NCI-H2081 treated with DMSO at 0.1 percent for 48 hours (cell line): ENCODE results near the gene ZSCAN10.

ENCODE experiments used
- DNase-seq: peaks from one replicate; lab custom pipeline; 2025; lab: John Stamatoyannopoulos, UW

ZSCAN10 gene

DNA sequence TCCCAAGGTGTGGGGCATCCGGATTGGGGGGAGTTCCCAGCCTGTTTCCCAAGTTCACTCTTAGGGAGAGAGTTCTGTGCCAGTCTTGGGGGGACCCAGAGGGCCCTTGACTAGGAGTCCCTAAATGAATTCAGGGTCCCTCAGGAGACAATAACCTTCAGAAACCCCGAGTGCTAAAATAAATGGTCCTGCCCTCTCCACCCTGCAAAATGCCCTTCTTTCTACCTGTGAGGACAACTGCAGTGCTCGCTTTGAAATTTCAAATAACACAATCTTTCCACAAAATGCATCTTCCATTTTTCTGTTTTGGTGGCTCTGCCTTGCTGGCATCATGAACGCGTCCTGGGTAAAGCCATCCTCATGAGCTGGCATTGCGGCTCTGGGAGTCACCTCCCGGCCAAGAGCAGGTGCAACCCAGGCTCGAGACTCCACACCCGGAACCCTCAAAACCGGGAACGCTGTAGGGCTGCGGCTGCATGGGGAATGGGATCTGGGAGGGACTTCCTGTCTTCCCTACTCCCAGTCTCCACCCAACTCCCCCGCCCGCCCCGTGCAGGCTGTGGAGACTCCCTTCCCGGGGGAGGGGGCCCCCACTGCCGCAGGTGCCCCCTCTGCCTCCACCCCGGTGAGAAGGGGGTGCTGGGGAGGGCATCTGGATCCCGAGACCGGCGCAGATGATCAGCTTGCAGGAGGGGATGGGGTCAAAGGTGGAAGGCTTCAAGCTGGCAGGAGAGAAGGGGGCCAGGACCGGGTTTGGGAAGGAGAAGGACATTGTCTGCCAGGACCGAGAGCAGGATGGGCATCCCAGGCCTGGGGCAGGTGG, 13.2 kb upstream of the ZSCAN10 start, which contains the start of gene ZNF205:
Gene ZNF205, plus strand, starts transcription at position 529 of the 823 bp plus-strand sequence. CDS start 845 bp downstream, outside the sequence.
- no peak for DNase-seq

DNA sequence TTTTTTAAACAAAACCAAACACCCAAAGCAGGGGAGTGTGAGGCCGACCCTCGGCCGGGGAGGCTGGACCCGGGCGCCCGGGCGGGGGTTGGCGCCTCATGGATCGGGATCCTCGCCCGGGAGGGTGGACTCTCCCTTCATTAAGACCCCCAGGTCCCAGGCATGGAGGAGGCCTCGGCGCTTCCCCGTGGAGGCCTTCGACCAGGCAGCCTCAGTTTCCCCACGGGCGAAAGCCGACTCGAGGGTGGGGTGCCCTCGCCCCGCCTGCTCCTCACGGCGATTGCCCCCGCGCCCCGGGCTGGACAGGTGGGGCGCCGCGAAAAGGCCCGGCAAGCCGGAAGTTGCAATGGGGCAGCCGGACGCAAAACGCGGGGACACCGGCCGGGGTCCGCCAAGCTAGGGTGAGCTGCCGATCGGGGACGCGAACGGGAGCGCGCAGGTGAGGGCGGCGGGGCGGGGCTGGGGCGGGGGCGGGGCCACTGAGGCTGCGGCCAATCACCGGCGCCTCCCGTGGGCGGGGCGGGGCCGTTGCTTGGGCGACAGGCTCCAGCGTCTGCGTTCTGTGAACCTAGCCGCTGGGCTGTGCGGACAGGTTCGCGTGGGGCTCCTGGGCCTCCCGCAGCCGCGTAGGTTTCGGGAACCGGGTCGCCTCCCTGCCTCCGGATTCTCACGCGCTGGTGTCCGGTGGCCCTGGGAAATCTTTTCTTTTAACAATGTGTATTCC, 7.3 kb upstream of the ZSCAN10 start:
- peak; percentile 41 for DNase-seq

DNA sequence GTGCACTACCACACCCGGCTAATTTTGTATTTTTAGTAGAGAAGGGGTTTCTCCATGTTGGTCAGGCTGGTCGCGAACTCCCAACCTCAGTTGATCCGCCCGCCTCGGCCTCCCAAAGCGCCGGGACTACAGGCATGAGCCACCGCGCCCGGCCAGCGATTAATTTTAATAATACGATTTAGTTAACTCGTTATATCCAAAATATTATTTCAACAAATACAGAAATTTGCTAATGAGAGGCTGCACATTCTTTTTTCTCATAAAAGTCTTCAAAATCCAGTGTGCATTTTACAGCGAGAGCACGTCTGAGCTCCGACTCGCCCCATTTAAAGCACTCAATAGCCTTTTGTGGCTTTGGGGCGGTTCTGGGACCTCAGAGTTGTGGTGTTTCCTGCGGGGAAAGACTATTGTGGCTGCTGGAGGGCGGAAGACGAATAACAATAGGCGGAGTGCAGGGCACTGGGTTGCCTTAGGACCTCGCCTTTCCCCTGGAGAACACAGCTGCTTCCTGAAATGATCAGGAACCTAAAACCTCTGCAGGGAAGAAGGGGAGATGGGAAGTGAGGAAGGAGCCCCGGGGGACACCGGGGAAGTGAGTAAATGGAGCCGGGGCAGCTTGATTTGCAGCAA, 2.9 kb upstream of the ZSCAN10 start:
- no peak for DNase-seq

DNA sequence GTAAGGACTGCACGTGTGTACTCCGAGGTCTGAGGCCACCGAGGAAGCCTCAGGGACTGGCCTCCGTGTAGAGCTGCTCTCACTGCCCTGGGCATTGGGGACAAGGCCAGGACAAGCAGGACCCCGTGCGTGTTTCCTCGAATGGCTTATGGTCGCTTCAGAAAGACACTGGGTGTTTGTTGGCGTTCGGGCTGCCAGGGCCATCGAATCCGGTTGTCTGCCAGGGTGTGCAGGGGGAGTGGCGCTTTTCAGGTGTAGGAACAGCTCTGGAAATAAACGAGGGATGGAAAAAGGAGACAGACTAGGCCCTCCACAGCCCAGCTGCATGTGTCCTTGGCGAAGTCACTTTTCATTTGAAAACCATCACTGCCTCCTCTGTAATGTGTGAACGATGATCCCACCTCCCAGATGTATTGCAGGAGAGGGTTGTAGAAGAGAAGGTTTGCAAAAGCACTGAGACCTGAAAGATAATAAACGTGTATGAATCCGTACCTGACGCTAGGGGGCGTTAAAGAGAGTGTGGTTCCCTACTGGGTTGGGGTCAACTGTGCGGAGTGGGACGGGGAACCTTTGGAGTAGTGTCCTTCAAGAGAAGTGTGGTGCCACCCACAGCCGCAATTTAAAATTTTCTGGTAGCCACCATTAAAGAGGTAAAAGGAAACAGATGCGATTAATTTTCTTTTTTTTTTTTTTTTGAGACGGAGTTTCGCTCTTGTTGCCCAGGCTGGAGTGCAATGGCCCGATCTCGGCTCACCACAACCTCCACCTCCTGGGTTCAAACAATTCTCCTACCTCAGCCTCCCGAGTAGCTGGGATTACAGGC, 2.1 kb upstream of the ZSCAN10 start:
- no peak for DNase-seq

DNA sequence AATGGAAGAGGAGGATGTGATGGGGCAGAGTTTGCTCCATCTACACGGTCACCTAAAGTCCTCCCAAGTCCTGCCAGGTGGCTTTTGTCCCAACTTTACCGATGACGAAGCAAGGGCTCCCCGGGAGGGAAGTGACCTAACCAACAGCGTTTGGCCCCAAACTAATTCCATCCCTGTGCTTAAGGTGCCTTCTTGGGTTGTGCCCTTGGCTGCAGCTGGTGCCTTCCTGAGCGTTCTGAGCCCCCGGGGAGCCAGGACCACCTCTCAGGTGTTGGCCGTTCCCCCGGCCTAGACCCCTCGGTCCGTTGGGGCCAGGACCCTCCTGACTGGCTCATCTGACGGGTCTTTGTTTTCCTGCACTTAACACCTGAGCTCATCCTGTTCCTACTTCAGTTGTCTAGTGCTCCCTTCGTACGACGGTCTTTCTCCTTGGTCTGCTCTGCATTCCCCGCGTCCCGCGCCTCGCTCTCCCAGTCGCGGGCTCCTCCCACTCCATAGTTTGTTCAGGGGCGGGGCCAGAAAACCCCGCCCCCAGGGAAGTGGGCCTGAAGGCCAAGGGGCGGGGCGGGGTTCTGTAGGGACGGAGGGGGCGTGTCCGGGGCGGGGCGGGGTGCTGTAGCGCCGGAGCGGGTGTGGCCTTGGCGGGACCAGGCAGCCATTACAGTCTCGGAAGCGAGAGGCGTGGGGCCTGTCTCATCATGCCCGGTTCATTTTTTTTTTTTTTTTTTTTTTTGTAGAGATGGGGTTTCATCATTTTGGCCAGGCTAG, 822 bp upstream of the ZSCAN10 start:
- DNase-seq = no peak

DNA sequence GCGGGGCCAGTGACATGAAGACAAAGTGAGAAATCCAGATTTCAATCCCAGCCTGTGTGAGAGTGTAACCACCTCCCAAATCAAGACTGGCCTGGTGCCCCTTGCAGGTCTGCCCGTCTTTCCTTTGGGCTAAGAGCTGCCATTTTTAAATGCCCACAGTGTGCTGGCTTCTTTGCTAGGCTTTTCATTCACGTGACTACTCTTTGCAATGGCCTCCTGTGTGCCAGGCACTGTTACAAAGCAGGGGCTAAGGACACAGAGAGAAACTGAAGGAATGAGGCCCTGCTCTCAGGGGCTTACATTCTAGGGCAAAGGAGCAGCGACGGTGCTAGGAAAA, 269 bp upstream of the ZSCAN10 start:
- DNase-seq = no peak

DNA sequence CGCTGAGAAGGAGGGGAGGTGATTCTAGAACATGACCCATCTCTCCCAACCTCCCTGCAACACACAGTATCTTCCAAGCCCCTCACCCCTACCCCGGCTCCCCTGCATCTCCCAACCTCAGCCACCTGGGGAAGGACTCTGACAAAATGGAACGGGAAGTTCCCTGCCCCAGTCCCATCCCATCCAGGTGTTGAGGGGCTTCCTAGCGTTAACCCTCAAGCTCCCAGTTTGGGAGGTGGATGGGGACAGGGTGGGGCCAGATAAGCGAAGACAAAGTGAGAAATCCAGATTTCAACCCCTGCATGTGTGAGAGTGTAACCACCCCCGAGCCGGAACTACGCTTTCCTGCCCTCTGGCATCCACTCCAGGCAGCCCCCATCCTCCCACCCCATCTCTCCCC, 1.8 kb downstream of the ZSCAN10 start:
- DNase-seq = no peak

DNA sequence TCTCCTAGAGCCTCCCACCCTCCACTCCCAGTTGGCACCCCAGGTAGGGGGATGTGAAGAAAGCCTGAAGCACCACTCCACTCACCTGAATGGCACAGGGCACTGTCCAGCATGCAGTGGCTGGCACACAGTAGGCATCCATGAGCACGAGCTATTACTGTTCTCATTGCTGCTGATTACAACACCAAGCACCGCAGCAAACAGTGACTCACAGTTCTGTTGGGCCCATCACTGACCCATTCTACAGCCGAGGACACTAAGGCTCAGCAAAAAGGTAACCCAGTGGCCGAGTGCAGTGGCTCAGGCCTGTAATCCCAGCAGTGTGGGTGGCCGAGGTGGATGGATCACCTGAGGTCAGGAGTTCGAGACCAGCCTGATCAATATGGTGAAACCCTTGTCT, 2.7 kb downstream of the ZSCAN10 start:
- no peak for DNase-seq

DNA sequence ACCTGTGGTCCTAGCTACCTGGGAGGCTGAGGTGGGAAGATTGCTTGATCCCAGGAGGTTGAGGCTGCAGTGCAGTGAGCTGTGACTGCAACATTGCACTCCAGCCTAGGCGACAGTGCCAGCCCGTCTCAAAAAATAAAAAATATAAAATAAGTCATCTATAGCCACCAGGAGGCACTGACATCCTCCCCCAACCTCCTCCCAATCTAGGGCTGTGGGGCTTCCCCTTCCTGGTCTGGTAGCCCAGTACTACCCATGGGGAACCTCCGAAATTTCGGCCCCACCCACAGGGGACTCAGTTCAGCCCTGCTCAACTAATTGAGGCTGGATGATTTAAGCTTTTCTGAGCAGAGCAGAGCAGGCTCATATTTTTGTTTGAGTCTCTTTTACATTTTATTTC, 3.2 kb downstream of the ZSCAN10 start:
- no peak for DNase-seq

DNA sequence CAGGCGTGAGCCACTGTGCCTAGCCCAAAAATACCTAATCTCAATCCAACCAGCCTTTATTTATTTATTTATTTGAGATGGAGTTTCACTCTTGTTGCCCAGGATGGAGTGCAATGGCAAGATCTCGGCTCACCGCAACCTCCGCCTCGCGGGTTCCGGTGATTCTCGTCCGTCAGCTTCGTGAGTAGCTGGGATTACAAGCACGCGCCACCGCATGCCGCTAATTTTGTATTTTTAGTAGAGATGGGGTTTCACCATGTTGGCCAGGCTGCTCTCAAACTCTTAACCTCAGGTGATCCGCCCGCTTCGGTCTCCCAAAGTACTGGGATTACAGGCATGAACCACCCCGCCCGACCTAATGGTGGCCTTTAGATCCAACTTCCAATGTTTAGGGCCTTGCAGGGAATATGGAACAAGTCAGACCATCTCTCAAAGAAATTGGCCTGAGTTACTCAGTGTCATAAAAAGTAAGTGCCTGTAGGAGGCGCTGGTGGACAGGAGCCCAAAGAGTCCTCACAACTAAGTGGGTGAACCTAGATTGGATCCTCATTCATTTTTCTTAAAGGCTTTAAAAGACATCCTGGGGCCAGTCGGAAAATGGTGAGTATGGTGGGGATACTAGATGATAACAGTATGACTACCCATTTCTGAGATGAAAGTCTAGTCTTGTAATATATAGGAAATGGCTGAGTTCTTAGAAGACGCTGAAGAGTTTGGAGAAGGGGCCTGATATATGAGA, 4.6 kb downstream of the ZSCAN10 start:
- no peak for DNase-seq

DNA sequence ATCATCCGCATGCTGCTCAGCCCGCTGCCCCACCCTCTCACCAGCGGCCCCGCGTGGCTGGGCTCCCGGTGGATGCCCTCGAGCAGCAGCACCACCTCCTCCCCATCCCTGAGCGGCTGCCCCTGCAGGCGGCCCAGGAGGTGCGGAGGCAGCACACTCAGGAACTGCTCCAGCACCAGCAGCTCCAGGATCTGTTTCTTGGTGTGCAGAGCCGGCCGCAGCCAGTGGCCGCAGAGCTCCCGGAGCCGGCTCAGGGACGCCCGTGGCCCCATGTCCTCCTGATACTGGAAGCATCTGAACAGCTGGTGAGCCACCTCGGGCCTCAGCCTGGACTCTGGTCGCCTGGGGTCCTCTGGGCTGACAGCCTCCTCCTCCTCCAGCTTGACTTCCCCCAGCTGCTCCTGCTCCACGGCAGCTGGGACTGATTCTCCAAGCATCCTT, 6.6 kb downstream of the ZSCAN10 start:
- no peak for DNase-seq

DNA sequence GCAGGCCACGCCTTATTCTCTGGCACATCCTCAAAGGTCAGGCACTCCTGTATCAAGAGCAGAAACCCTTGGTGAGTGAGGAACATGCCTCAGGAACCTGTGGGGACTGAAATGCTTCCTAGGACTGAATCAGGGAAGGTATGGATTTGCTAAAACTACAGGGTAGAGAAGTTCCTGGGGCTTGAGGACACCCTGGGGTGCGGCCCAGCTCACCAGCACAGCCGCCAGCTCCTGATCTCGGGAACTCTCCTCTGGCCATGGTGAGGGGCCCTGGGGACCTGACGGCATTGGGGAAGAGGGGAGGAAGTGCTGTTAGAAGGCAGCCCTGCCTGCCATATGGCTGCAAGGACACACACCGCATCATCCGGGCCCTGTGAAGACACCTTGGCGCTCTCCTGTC, 7.5 kb downstream of the ZSCAN10 start:
- no peak for DNase-seq

DNA sequence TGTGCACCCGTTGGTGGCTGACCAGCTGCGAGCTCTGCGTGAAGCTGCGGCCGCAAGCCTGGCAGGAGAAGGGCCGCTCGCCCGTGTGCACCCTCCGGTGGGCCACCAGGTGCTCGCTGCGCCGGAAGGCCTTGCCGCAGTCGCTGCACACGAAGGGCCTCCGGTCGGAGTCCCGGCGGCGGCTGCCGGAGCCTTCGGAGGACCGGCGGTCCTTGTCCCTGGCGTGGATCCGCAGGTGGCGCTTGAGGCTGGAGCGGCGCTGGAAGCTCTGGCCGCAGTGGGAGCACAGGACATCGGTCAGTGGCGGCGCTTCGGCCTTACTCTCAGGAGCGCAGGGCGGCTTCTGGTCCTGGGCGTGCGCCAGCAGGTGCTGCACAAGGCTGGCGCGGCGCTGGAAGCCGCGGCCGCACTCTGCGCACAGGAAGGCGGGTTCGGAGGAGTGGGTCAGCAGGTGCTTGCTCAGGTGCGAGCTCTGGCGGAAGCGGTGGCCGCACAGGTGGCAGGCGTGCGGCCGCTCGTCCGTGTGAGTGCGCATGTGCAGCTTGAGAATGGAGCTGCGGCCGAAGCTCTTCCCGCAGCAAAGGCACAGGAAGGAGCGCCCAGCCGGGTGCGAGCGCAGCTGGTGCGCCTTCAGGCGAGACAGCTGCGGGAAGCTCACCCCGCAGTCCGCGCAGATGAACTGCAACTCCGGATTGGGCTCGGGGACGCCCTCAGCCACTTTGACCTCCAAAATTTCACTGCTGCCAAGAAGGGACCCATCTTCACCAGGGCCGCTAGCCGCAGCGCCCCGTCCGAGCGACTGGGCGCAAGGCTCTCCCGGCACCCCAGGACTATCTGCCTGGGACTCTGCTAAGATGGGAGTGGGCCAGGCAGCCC, 9.1 kb downstream of the ZSCAN10 start:
- DNase-seq = no peak

DNA sequence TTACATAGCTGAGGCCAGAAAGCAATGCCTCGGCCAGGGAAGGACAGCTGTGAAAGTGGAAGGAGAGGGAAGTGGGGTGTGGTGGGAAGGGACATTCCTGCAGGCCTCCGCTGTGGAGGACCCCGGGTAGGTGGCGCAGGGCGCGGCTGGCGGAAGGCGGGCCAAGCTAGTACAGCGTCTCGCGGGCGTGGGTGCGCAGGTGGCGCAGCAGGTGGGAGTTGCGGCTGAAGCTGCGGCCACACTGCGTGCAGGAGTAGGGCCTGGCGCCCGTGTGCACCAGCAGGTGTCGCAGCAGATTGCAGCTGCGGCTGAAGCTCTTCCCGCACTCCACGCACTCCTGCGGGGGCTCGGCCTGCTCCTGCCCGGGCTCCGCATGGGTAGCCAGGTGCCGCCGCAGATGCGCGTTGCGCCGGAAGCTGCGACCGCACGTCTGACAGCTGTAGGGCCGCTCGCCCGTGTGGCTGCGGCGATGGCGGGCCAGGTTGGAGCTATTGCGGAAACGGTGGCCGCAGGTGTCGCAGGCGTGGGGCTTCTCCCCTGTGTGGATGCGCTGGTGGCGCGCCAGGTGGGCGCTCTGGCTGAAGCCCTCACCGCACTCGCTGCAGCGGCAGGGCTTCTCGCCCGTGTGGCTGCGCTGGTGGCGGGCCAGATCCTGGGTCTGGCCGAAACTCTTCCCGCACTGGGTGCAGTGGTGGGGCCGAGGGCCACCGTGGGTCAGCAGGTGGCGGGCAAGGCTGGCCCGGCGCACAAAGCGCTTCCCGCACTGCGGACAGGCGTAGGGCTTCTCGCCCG, 10.0 kb downstream of the ZSCAN10 start:
- DNase-seq = no peak

DNA sequence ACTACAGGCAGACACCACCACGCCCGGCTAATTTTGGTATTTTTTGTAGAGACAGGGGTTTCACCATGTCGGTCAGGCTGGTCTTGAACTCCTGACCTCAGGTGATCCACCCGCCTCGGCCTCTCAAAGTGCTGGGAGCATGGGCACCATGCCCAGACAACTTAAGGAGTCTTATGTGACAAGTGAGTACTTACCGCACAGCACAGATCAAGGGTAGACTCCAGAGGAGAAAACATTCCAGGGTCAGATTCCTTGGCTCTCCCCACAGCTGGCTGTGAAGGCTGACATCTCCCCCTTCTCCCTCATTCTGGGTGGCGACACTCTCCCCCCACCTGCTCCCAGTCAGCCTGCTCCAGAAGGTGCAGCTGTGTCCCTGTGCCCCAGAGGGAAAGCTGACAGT, 10.6 kb downstream of the ZSCAN10 start:
- DNase-seq = no peak

DNA sequence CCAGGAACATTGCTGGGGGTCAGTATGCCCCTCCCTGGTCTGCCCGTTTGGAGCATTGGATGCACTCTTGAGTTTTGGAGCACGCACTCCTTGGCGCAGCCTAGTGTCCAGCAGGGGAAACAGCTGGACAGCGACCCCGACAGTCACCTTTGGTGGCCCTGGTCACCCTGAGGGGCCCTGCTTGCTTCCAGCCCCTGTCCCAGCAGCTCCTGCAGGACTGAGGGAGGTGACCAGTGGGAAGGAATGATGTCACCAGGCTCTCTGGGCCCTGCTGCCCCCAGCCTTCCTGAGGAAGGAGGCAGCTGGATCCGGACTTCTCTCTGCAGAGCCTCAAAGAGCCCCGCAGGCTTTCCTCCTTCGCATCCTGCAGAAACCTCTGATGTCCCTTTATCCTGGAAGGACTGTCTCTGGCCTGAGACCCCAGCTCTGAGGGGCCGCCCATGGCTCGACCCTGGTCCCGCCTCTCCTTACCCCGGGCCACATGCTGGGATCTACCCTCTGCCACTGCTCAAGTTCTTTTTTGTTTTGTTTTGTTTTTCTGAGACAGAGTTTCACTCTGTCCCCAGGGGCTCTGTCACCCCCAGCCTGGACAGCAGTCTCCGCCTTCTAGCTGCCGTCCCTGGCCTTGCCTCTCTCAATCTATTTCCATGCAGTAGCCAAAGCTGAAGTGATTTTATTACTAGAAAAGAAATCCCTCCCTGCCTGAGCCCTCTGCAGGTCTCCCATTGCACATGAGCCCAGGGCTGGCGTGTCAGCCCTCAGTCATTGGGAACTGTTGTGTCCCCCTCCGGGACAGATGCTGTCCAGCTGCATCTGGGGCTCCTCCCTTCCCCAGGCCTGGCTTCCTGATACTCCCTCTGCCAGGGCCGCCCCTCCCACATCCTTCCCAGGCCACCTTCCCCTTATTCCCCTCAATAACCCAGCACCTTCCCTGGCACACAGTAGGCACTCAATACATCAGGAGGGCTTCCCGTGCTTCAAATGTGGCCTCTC, 11.6 kb downstream of the ZSCAN10 start:
- DNase-seq = no peak

DNA sequence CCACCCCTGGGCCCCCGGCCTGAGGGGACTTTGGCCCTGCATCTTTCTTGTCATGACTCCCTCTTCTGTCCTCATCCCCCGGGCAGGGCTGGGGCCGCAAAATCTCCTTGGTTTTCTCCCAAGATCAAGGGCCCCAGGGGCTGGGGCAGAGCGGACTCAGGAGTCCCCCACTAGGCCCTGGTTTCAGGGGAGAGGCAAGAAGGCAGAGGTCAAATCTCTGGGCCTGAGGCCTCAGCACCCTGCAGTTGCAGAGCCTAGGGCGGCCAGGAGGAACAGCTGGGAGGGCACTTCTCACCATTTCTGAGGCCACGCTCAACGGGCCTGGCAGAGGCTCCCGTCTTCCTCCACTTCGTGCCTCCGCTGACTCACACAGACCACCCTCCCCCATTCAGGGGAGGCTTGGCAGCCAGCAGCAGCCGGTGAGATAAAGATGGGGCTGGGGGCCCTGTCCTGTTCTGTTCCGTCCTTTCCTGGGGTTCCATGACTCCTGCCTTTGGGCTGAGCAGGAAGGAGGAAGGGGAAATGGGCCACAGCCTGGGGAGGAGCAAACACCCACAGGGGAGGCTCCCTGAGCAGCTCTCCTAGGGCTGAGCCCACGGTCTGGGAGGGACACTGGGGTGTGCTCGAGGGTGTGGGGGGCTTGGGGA, 12.4 kb downstream of the ZSCAN10 start:
- no peak for DNase-seq
